Upper lobe of left lung (tissue), 6 donors: ENCODE measurements around the gene GPR68. TPM values are rescaled to one million over a fixed set of nuclear protein-coding genes. Genes with fewer than 3 reads are reported as not detected.
A peak's percentile ranks its signal among the peaks of the same experiment; 100 is the strongest.

Experiments
- ATAC-seq, 2 donors: fragments of 200-7000 bp; cut with Tn5 transposase; one replicate each; pipeline ENCODE4 v1.9.1; 2022; ENCODE audit warnings: mild to moderate bottlenecking in 2 of 2, moderate library complexity in 2 of 2; ENCODE audit not compliant: low FRiP score in 2 of 2
- DNase-seq, 2 donors: peaks; one replicate each; pipeline ENCODE4 v3.0.0-alpha.2; 2019 to 2020
- H3K27ac ChIP-seq, 4 donors: fragments of 200-600 bp; sonication (generic); one replicate each; pipeline ENCODE4 v1.5.1; 2016 to 2019
- H3K27me3 ChIP-seq, 4 donors: fragments of 200-600 bp; sonication (generic); one replicate each; pipeline ENCODE4 v1.5.1; 2017 to 2019
- H3K36me3 ChIP-seq, 4 donors: fragments of 200-600 bp; sonication (generic); one replicate each; pipeline ENCODE4 v1.5.1; 2016 to 2019
- H3K4me1 ChIP-seq, 4 donors: fragments of 200-600 bp; sonication (generic); one replicate each; pipeline ENCODE4 v1.5.1; 2018 to 2019
- H3K4me3 ChIP-seq, 4 donors: fragments of 200-600 bp; sonication (generic); one replicate each; pipeline ENCODE4 v1.5.1; 2017 to 2019; ENCODE audit warnings: mild to moderate bottlenecking in 2 of 4, moderate library complexity in 1 of 4
- H3K9me3 ChIP-seq, 4 donors: fragments of 200-600 bp; sonication (generic); one replicate each; pipeline ENCODE4 v1.5.1; 2018 to 2019
- EP300 ChIP-seq, 4 donors: sonication (generic); formaldehyde crosslinking; IDR thresholded peaks; one replicate each; pipeline ENCODE4 v1.5.1; 2017; ENCODE audit warnings: antibody characterized with exemption in 4 of 4, control low read depth in 2 of 4
- POLR2A ChIP-seq, 4 donors: fragments of 450-650 bp; IDR thresholded peaks; one replicate each; pipeline ENCODE4 v1.5.1; 2016 to 2017; ENCODE audit warnings: antibody characterized with exemption in 4 of 4, mild to moderate bottlenecking in 2 of 4
- POLR2AphosphoS5 ChIP-seq, 2 donors: sonication (generic); formaldehyde crosslinking; IDR thresholded peaks; one replicate each; pipeline ENCODE4 v1.5.1; 2017; ENCODE audit warnings: antibody characterized with exemption in 2 of 2
- WGBS, 2 donors: methylation state at CpG; one replicate each; pipeline ENCODE4 v1.1.5; 2017 to 2018; 5-methylcytosine and 5-hydroxymethylcytosine counted together
- total RNA-seq, 6 donors: library from RNA; depleted of rRNA in 4 of 6; stranded (reverse); fragments of >200 nt in 4 of 6; gene quantifications; one replicate each; pipeline versions ENCODE4 v1.1.0 to v1.2.1, GENCODE V29; 2016 to 2021
- TF ChIP-seq, protein P1 (sequence below), 6 experiments: fragments of 450-650 bp in 4 of 6; fragments of 200-600 bp in 2 of 6; sonication (generic) in 2 of 6; IDR thresholded peaks; one replicate each; pipeline ENCODE4 v1.5.1; 2016 to 2019; ENCODE audit warnings: antibody characterized with exemption in 6 of 6
- donor health status: DM: no; HTN: no; CAD: no; lungs with moderate emphysema.
- donor health status: DM: no; HTN: yes; CAD: no; lungs with severe emphysema.

GPR68 gene
- total RNA-seq, 6 donors from 2014 or later = 1.2 to 8.4 (median 3.3) TPM

- 96 to 99% methylated on average over 13 to 15 of the region's 16 CpGs for WGBS, 2 donors
- peaks cover 0 to 5% (median 0%) of the 10 kb centered on the region in 4 donors for H3K9me3 ChIP-seq
- TF ChIP-seq EP300 (IDR thresholded peaks at IDR 0.05) = no peak
- no peak for TF ChIP-seq POLR2A (IDR thresholded peaks at IDR 0.05)
- TF ChIP-seq, protein P1, sequence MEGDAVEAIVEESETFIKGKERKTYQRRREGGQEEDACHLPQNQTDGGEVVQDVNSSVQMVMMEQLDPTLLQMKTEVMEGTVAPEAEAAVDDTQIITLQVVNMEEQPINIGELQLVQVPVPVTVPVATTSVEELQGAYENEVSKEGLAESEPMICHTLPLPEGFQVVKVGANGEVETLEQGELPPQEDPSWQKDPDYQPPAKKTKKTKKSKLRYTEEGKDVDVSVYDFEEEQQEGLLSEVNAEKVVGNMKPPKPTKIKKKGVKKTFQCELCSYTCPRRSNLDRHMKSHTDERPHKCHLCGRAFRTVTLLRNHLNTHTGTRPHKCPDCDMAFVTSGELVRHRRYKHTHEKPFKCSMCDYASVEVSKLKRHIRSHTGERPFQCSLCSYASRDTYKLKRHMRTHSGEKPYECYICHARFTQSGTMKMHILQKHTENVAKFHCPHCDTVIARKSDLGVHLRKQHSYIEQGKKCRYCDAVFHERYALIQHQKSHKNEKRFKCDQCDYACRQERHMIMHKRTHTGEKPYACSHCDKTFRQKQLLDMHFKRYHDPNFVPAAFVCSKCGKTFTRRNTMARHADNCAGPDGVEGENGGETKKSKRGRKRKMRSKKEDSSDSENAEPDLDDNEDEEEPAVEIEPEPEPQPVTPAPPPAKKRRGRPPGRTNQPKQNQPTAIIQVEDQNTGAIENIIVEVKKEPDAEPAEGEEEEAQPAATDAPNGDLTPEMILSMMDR (IDR thresholded peaks at IDR 0.05) = no peak
- no peak for TF ChIP-seq POLR2AphosphoS5 (IDR thresholded peaks at IDR 0.05)
- DNase-seq (no peak), ATAC-seq (no peak)
- H3K36me3 ChIP-seq = peaks cover 0 to 8% (median 0%) of the 10 kb centered on the region in 4 donors
- no peaks in the 10 kb centered on the region for H3K27me3 ChIP-seq
- peaks cover 19 to 41% (median 35%) of the 10 kb centered on the region in 4 donors for H3K4me1 ChIP-seq
- H3K27ac ChIP-seq = no peak overlapping the region
- no peak overlapping the region for H3K4me3 ChIP-seq
Measured at GRCh38 chr14:91234791-91235114, 9.8 kb downstream of the GPR68 start.

DNA sequence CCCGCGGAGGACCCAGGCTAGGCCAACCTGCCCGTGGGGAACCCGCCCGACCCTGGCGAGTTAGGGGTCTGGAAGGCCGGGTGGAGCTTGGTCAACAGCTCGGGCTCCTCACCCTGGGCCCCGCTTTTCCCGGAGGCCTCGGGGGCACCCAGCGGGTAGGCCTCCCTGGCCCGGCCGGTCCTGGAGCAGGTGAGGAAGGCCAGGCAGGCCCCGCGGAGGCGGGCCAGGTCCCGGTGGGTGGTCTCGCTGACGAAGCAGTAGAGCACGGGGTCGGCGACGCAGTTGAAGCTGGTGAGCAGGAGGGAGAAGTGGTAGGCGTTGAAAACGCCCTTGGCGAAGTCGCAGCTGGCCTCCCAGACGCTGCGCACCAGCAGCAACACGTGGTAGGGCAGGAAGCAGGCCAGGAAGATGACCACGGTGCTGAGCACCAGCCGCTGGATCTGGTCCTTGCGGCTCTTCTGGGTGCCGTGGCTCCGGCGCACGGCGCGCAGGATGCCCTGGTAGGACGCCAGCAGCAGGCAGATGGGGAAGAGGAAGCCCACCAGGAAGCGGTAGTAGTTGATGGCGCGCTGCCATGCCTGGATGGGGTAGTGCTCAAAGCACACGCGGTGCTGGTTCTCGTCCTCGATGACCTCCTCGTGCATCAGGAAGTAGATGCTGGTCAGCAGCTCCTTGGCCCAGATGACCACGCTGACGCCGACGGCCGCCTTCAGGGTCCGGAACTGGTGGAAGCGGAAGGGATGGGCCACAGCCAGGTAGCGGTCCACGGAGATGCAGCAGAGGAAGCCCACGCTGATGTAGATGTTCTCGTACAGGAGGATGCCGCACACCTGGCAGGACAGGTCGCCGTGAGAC lies 10.3 kb downstream of the GPR68 start:
- TF ChIP-seq EP300 (IDR thresholded peaks at IDR 0.05) = no peak
- no peak for TF ChIP-seq POLR2AphosphoS5 (IDR thresholded peaks at IDR 0.05)
- TF ChIP-seq, protein P1 (IDR thresholded peaks at IDR 0.05) = no peak
- no peak for TF ChIP-seq POLR2A (IDR thresholded peaks at IDR 0.05)
- Histone ChIP-seq H3K27ac (no peak overlapping the region), H3K9me3 (peaks cover 0 to 5% (median 0%) of the 10 kb centered on the region in 4 donors), H3K36me3 (peaks cover 0 to 8% (median 0%) of the 10 kb centered on the region in 4 donors), H3K4me3 (no peak overlapping the region), H3K27me3 (no peaks in the 10 kb centered on the region), H3K4me1 (peaks cover 25 to 47% (median 41%) of the 10 kb centered on the region in 4 donors)
- no peak for ATAC-seq
- peak in 1 of 2 donors; percentile 83 for DNase-seq
- 87 to 95% methylated on average over 52 to 63 of the region's 63 CpGs for WGBS, 2 donors

DNA sequence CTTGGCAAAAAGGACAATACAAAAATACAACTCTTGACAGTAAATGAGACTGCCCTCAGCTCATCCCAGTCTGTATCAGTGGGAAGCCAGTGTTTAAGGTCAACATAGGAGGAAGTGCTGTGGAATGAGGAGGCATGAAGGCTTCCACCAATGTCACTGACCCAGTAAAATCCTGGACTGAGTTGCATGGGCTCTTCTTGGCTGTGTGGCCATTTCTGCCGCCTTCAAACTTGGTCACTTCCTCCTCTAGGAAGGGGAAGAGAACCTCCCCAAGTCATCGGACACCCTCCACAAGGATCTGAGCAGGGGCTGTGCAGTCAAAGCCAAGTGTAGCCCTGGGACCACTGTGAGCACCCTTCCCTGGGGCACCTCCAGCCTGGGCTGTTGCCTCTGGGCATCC lies 11.9 kb downstream of the GPR68 start:
- Histone ChIP-seq H3K36me3 (peaks cover 0 to 14% (median 0%) of the 10 kb centered on the region in 4 donors), H3K27me3 (no peaks in the 10 kb centered on the region), H3K27ac (peak overlapping the region; percentile 49 to 75 (median 68)), H3K4me3 (no peak overlapping the region), H3K9me3 (peaks cover 0 to 5% (median 0%) of the 10 kb centered on the region in 4 donors), H3K4me1 (peaks cover 28 to 57% (median 42%) of the 10 kb centered on the region in 4 donors)
- TF ChIP-seq, protein P1 (IDR thresholded peaks at IDR 0.05) = no peak
- TF ChIP-seq POLR2AphosphoS5 (IDR thresholded peaks at IDR 0.05) = no peak
- no peak for TF ChIP-seq POLR2A (IDR thresholded peaks at IDR 0.05)
- no peak for TF ChIP-seq EP300 (IDR thresholded peaks at IDR 0.05)
- WGBS, 2 donors = 61 to 80% methylated on average over 1 to 2 of the region's 2 CpGs
- DNase-seq (no peak), ATAC-seq (peak in 1 of 2 donors; percentile 29)

DNA sequence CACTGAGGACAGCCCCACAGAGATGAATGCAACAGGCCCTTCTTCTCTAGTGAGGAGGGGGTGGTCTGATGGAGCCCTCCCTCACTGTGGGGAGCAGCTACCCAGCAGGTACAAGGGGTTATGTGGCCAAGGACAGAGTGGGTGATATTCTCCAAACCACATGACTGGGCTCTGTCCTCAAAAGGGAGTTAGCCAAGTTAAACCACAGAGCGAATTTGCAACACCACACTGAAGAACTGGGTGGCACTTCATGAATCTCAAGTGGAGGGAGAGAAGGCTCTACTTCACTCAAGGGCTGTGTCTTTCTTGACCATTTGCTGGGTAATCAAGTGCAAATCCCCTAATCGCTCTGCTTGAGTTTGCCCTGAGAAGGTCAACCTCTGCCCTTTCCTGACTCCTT lies 12.5 kb downstream of the GPR68 start:
- WGBS, 2 donors = 53 to 65% methylated on average over 2 of the region's 2 CpGs
- H3K27ac ChIP-seq = peak overlapping the region; percentile 49 to 75 (median 68)
- ATAC-seq = peak; percentile 35 to 58

More for the DNA sequence above, 12.5 kb downstream of the GPR68 start:
- H3K27me3 ChIP-seq = no peaks in the 10 kb centered on the region
- peak in 1 of 2 donors; percentile 59 for DNase-seq
- peaks cover 0 to 16% (median 0%) of the 10 kb centered on the region in 4 donors for H3K36me3 ChIP-seq
- no peak overlapping the region for H3K4me3 ChIP-seq
- peaks cover 28 to 57% (median 42%) of the 10 kb centered on the region in 4 donors for H3K4me1 ChIP-seq
- H3K9me3 ChIP-seq = peaks cover 0 to 5% (median 0%) of the 10 kb centered on the region in 4 donors
- TF ChIP-seq EP300 (IDR thresholded peaks at IDR 0.05) = no peak
- TF ChIP-seq POLR2AphosphoS5 (IDR thresholded peaks at IDR 0.05) = peak in 1 of 2 donors; percentile 38
- TF ChIP-seq, protein P1 (IDR thresholded peaks at IDR 0.05) = no peak
- TF ChIP-seq POLR2A (IDR thresholded peaks at IDR 0.05) = no peak
